AG08395 (cell line): ENCODE measurements around the gene CTNNA1.
"Not testable (repeated sequence)": the region's sequence is repeated elsewhere in the genome, so short reads cannot be mapped to it uniquely, and the experiment has no call there.

Source experiments
- DNase-seq: peaks from one replicate; pipeline ENCODE4 v3.0.0; 2012; ENCODE audit warnings: mixed read lengths, low spot score

The CTNNA1 gene

GRCh38 chr5:138815529-138815928, 62.3 kb downstream of the CTNNA1 start:
- DNase-seq = no peak

GRCh38 chr5:138817241-138817640, 64.0 kb downstream of the CTNNA1 start:
- no peak for DNase-seq

- DNase-seq = no peak
Observed at GRCh38 chr5:138819081-138819480, 65.9 kb downstream of the CTNNA1 start.

GRCh38 chr5:138820695-138821094, 67.5 kb downstream of the CTNNA1 start:
- no peak for DNase-seq

GRCh38 chr5:138824516-138824915, 71.3 kb downstream of the CTNNA1 start:
- DNase-seq = no peak

GRCh38 chr5:138824924-138825863, 72.0 kb downstream of the CTNNA1 start:
- peak; percentile 35 for DNase-seq

GRCh38 chr5:138828556-138828955, 75.3 kb downstream of the CTNNA1 start:
- no peak for DNase-seq

- no peak for DNase-seq
Observed at GRCh38 chr5:138829341-138829740, 76.1 kb downstream of the CTNNA1 start.

- DNase-seq = peak; percentile 14
Observed at GRCh38 chr5:138831703-138832102, 78.5 kb downstream of the CTNNA1 start.

GRCh38 chr5:138832218-138832617, 79.0 kb downstream of the CTNNA1 start:
- no peak for DNase-seq

- no peak for DNase-seq
Observed at GRCh38 chr5:138833080-138833479, 79.9 kb downstream of the CTNNA1 start.

- no peak for DNase-seq
Observed at GRCh38 chr5:138833726-138834480, 80.7 kb downstream of the CTNNA1 start.

GRCh38 chr5:138834853-138835252, 81.6 kb downstream of the CTNNA1 start:
- not testable (repeated sequence) for DNase-seq

GRCh38 chr5:138837160-138837559, 83.9 kb downstream of the CTNNA1 start:
- no peak for DNase-seq

- DNase-seq = no peak
Observed at GRCh38 chr5:138840103-138840502, 86.9 kb downstream of the CTNNA1 start.

GRCh38 chr5:138841531-138841930, 88.3 kb downstream of the CTNNA1 start:
- no peak for DNase-seq

- no peak for DNase-seq
Observed at GRCh38 chr5:138843316-138844124, 90.3 kb downstream of the CTNNA1 start.

- no peak for DNase-seq
Observed at GRCh38 chr5:138844125-138844461, 90.9 kb downstream of the CTNNA1 start.

GRCh38 chr5:138844812-138845513, 91.7 kb downstream of the CTNNA1 start:
- DNase-seq = peak; percentile 71

GRCh38 chr5:138849439-138849838, 96.2 kb downstream of the CTNNA1 start:
- DNase-seq = no peak

GRCh38 chr5:138849882-138850281, 96.7 kb downstream of the CTNNA1 start:
- DNase-seq = no peak
